ENCODE measurements around the gene XKR8. TPM values are rescaled to one million over a fixed set of nuclear protein-coding genes. Genes with fewer than 3 reads are reported as not detected.
A peak's percentile ranks its signal among the peaks of the same experiment; 100 is the strongest.

XKR8 gene
- total RNA-seq, 1 donor from 2014 or later = 5.1 TPM

- Mint-ChIP-seq H3K27ac (no peak overlapping the region), H3K4me1 (peaks cover 4% of the 10 kb centered on the region), H3K27me3 (no peaks in the 10 kb centered on the region), H3K9me3 (no peaks in the 10 kb centered on the region), H3K4me3 (no peak overlapping the region), H3K36me3 (ENCODE audit: low read depth) (no peaks in the 10 kb centered on the region)
- POLR2A ChIA-PET = no interaction called here
- no peak for ATAC-seq (ENCODE audit: low read depth)
- intact Hi-C loops (cut with micrococcal nuclease) = loop anchor here (5.0 kb wide), 1 partner anchor 228 kb away; the partner anchor contains the start of gene FAM76A
- TF ChIP-seq CTCF (IDR thresholded peaks at IDR 0.05) = no peak
- no peak for DNase-seq
- CTCF ChIA-PET = interaction anchor here (0.7 kb wide), 1 partner anchor 20 kb away, joined by 3 read pairs; no protein-coding TSS in a partner anchor
These were observed 4.7 kb upstream of the XKR8 start for GRCh38 chr1:27955076-27955475.

- H3K27ac Mint-ChIP-seq = no peak overlapping the region
- CTCF ChIA-PET = no interaction called here
- H3K4me1 Mint-ChIP-seq = peaks cover 17% of the 10 kb centered on the region
- no peak for TF ChIP-seq CTCF (IDR thresholded peaks at IDR 0.05)
- no peak for ATAC-seq (ENCODE audit: low read depth)
- POLR2A ChIA-PET = no interaction called here
- H3K4me3 Mint-ChIP-seq = no peak overlapping the region
- H3K27me3 Mint-ChIP-seq = no peaks in the 10 kb centered on the region
- H3K9me3 Mint-ChIP-seq = no peaks in the 10 kb centered on the region
- no peak for DNase-seq
- no peaks in the 10 kb centered on the region for H3K36me3 Mint-ChIP-seq (ENCODE audit: low read depth)
- intact Hi-C loops (cut with micrococcal nuclease) = loop anchor here (5.0 kb wide), 1 partner anchor 229 kb away; the partner anchor contains the start of gene FAM76A
These were observed 3.0 kb upstream of the XKR8 start for GRCh38 chr1:27956761-27957160.

GRCh38 chr1:27957655-27958054 is 2.1 kb upstream of the XKR8 start:
- H3K27ac Mint-ChIP-seq = no peak overlapping the region
- H3K36me3 Mint-ChIP-seq (ENCODE audit: low read depth) = peaks cover under 1% of the 10 kb centered on the region
- no peak for TF ChIP-seq CTCF (IDR thresholded peaks at IDR 0.05)
- H3K4me3 Mint-ChIP-seq = no peak overlapping the region
- H3K9me3 Mint-ChIP-seq = no peaks in the 10 kb centered on the region
- H3K4me1 Mint-ChIP-seq = peaks cover 20% of the 10 kb centered on the region
- ATAC-seq (ENCODE audit: low read depth) = no peak
- DNase-seq = no peak
- no peaks in the 10 kb centered on the region for H3K27me3 Mint-ChIP-seq
- ChIA-PET POLR2A (interaction anchor here (1.9 kb wide), 1 partner anchor 8 kb away, joined by 4 read pairs; no protein-coding TSS in a partner anchor), CTCF (no interaction called here)
- intact Hi-C loops (cut with micrococcal nuclease) = loop anchor here (5.0 kb wide), 1 partner anchor 230 kb away; the partner anchor contains the start of gene FAM76A

- ChIA-PET POLR2A (interaction anchor here (1.2 to 1.9 kb wide), 2 partner anchors 9 to 95 kb away, joined by 3 to 4 read pairs; no protein-coding TSS in a partner anchor), CTCF (interaction anchor here (3.9 kb wide), 1 partner anchor 21 kb away, joined by 13 read pairs; no protein-coding TSS in a partner anchor)
- Mint-ChIP-seq H3K4me1 (peaks cover 20% of the 10 kb centered on the region), H3K27me3 (no peaks in the 10 kb centered on the region), H3K9me3 (no peaks in the 10 kb centered on the region), H3K4me3 (no peak overlapping the region), H3K27ac (no peak overlapping the region), H3K36me3 (ENCODE audit: low read depth) (peaks cover 7% of the 10 kb centered on the region)
- intact Hi-C loops (cut with micrococcal nuclease) = loop anchor here (5.0 kb wide), 1 partner anchor 231 kb away; the partner anchor contains the start of gene FAM76A
- no peak for TF ChIP-seq CTCF (IDR thresholded peaks at IDR 0.05)
- ATAC-seq (ENCODE audit: low read depth) = no peak
- DNase-seq = no peak
These were observed 1.3 kb upstream of the XKR8 start for GRCh38 chr1:27958513-27958912.

- peaks cover 20% of the 10 kb centered on the region for H3K4me1 Mint-ChIP-seq
- no peak for ATAC-seq (ENCODE audit: low read depth)
- TF ChIP-seq CTCF (IDR thresholded peaks at IDR 0.05) = no peak
- no peaks in the 10 kb centered on the region for H3K9me3 Mint-ChIP-seq
- no peak for DNase-seq
- peaks cover 25% of the 10 kb centered on the region for H3K36me3 Mint-ChIP-seq (ENCODE audit: low read depth)
- intact Hi-C loops (cut with micrococcal nuclease) = loop anchor here (5.0 kb wide), 1 partner anchor 104 kb away; no protein-coding TSS in a partner anchor
- H3K27me3 Mint-ChIP-seq = no peaks in the 10 kb centered on the region
- H3K4me3 Mint-ChIP-seq = peak overlapping the region; percentile 89
- H3K27ac Mint-ChIP-seq = peak overlapping the region; percentile 41
- ChIA-PET CTCF (interaction anchor here (1.2 to 3.9 kb wide), 2 partner anchors 18 to 103 kb away, joined by 3 to 13 read pairs; no protein-coding TSS in a partner anchor), POLR2A (interaction anchor here (1.1 to 1.5 kb wide), 2 partner anchors 69 to 188 kb away, joined by 4 to 6 read pairs; partner anchors contain the start of gene STX12)
These were observed 1.2 kb downstream of the XKR8 start for GRCh38 chr1:27960762-27961645.

Measured in activated B cell treated with CpG ODN at 0.5 μM for 24 hours (primary cell).